ENCODE results near the gene GRM8.

- no peak for TF ChIP-seq EP300 (IDR thresholded peaks at IDR 0.05; ENCODE audit: borderline replicate concordance)
- TF ChIP-seq EGR1 (IDR thresholded peaks at IDR 0.05): no peak
- TF ChIP-seq TAF1 (IDR thresholded peaks at IDR 0.05; ENCODE audit: low read depth): no peak
- no peak for TF ChIP-seq CEBPB (IDR thresholded peaks at IDR 0.05)
- TF ChIP-seq MAX (IDR thresholded peaks at IDR 0.05): no peak
- no peak for TF ChIP-seq REST (IDR thresholded peaks at IDR 0.05; ENCODE audit: low read depth)
- no peak for TF ChIP-seq TEAD4 (IDR thresholded peaks at IDR 0.05)
- TF ChIP-seq USF1 (IDR thresholded peaks at IDR 0.05): no peak
- no peak for TF ChIP-seq ZBTB7A (IDR thresholded peaks at IDR 0.05; ENCODE audit: low read depth)
Measured at GRCh38 chr7:126993626-126994213, 259.0 kb downstream of the GRM8 start.

Data from Ishikawa (cell line).